ENCODE data around the gene RABGAP1L.

- TF ChIP-seq ZNF274 (IDR thresholded peaks at IDR 0.05; ENCODE audit: low read depth, low read length): no peak
- no peak for TF ChIP-seq YY1 (IDR thresholded peaks at IDR 0.05; ENCODE audit: insufficient read depth, insufficient read length)
Observed at GRCh38 chr1:174445817-174446216, 286.5 kb downstream of the RABGAP1L start.

All from NT2/D1 (cell line).